NB4 (cell line): ENCODE data around the gene ACE.

Experiments
- CTCF ChIP-seq: IDR thresholded peaks from one replicate; pipeline ENCODE4 v1.5.1; 2012; ENCODE audit warnings: low read depth, low read length
- POLR2A ChIP-seq: IDR thresholded peaks from 2 replicates; pipeline ENCODE4 v1.6.1; 2011; ENCODE audit warnings: mild to moderate bottlenecking; ENCODE audit not compliant: insufficient read length; ENCODE audit errors: extremely low read depth

GRCh38 chr17:63482509-63482908, 5.6 kb downstream of the ACE start:
- TF ChIP-seq CTCF, result no peak
- TF ChIP-seq POLR2A, result no peak
